Measurements from ENCODE around the gene FAM181A.

GRCh38 chr14:93943930-93944329, 16.8 kb downstream of the FAM181A start:
- TF ChIP-seq FOXA1 (IDR thresholded peaks at IDR 0.05) (no peak), FOXM1 (IDR thresholded peaks at IDR 0.05; ENCODE audit: borderline replicate concordance) (no peak), SUZ12 (IDR thresholded peaks at IDR 0.05) (no peak)
